DMS53 treated with DMSO at 0.1 percent for 48 hours (cell line): ENCODE results near the gene ABCC4.

Experiments used
- DNase-seq: peaks from one replicate; lab custom pipeline; 2025; ENCODE audit not compliant: unreplicated experiment; lab: John Stamatoyannopoulos, UW

Gene ABCC4

GRCh38 chr13:95007322-95007721 is 293.9 kb downstream of the ABCC4 start:
- DNase-seq: no peak

- no peak for DNase-seq
These were observed 296.0 kb downstream of the ABCC4 start for GRCh38 chr13:95005300-95005699.

- peak; percentile 58 for DNase-seq
These were observed 298.0 kb downstream of the ABCC4 start for GRCh38 chr13:95003019-95003813.

- DNase-seq: no peak
These were observed 299.1 kb downstream of the ABCC4 start for GRCh38 chr13:95002126-95002525.

GRCh38 chr13:94999871-95000270 is 301.4 kb downstream of the ABCC4 start:
- no peak for DNase-seq

- no peak for DNase-seq
These were observed 304.1 kb downstream of the ABCC4 start for GRCh38 chr13:94997126-94997525.

- DNase-seq: no peak
These were observed 304.8 kb downstream of the ABCC4 start for GRCh38 chr13:94996445-94996844.

GRCh38 chr13:94994506-94994905 is 306.7 kb downstream of the ABCC4 start:
- DNase-seq: no peak

GRCh38 chr13:94993616-94994015 is 307.6 kb downstream of the ABCC4 start:
- DNase-seq: no peak

- DNase-seq: no peak
These were observed 309.0 kb downstream of the ABCC4 start for GRCh38 chr13:94992036-94992960.

- no peak for DNase-seq
These were observed 312.6 kb downstream of the ABCC4 start for GRCh38 chr13:94988654-94989053.

- no peak for DNase-seq
These were observed 313.4 kb downstream of the ABCC4 start for GRCh38 chr13:94987869-94988268.

GRCh38 chr13:94987081-94987480 is 314.2 kb downstream of the ABCC4 start:
- no peak for DNase-seq

- DNase-seq: no peak
These were observed 316.3 kb downstream of the ABCC4 start for GRCh38 chr13:94984958-94985357.

- no peak for DNase-seq
These were observed 322.7 kb downstream of the ABCC4 start for GRCh38 chr13:94978516-94978915.

- DNase-seq: no peak
These were observed 327.0 kb downstream of the ABCC4 start for GRCh38 chr13:94974015-94974951.

GRCh38 chr13:94972262-94972661 is 329.0 kb downstream of the ABCC4 start:
- no peak for DNase-seq
